Cardiac muscle cell (in vitro differentiated cells and primary cell): ENCODE results near the gene RGL3. TPM values are rescaled to one million over a fixed set of nuclear protein-coding genes. Genes with fewer than 3 reads are reported as not detected.

ENCODE experiments used
- DNase-seq, 2 donors: peaks; one replicate each; pipeline versions ENCODE4 v3.0.0 to v3.0.0-alpha.2; 2010 to 2017; ENCODE audit warnings: low read depth in 1 of 2, low spot score in 1 of 2
- H3K27ac ChIP-seq: fragments of 200-600 bp; sonication (generic); 2 replicates; pipeline ENCODE4 v1.5.1; 2016
- H3K27me3 ChIP-seq: fragments of 200-600 bp; sonication (generic); 2 replicates; pipeline ENCODE4 v1.6.0; 2016; ENCODE audit warnings: control low read depth
- H3K36me3 ChIP-seq: fragments of 200-600 bp; sonication (generic); 2 replicates; pipeline ENCODE4 v1.5.1; 2016; ENCODE audit warnings: control low read depth
- H3K4me1 ChIP-seq: fragments of 200-600 bp; sonication (generic); 2 replicates; pipeline ENCODE4 v1.8.1; 2017; ENCODE audit warnings: low read depth, mild to moderate bottlenecking, mixed run types
- H3K4me3 ChIP-seq: fragments of 200-600 bp; sonication (generic); 2 replicates; pipeline ENCODE4 v1.5.1; 2016; ENCODE audit warnings: mild to moderate bottlenecking
- H3K9me3 ChIP-seq: fragments of 200-600 bp; sonication (generic); 2 replicates; pipeline ENCODE4 v1.5.1; 2017; ENCODE audit warnings: low read depth, mild to moderate bottlenecking, control low read depth
- CTCF ChIP-seq: IDR thresholded peaks from 2 replicates; pipeline ENCODE4 v1.5.1; 2012; ENCODE audit warnings: low read depth, mild to moderate bottlenecking, low read length
- polyA plus RNA-seq: library from polyadenylated mRNA; unstranded; fragments of >200 nt; fragmentation: Nextera tagmentation; extraction: Ambion mirVana; gene quantifications from 2 replicates; pipeline ENCODE4 v1.2.1, GENCODE V29; 2016
- total RNA-seq: library from RNA; depleted of rRNA; stranded (reverse); fragments of >200 nt; gene quantifications from 2 replicates; pipeline ENCODE4 v1.2.3, GENCODE V29; 2016

The RGL3 gene
- total and polyA plus RNA-seq, 2 experiments from 2014 or later = 32.2 to 52.1 TPM

DNA sequence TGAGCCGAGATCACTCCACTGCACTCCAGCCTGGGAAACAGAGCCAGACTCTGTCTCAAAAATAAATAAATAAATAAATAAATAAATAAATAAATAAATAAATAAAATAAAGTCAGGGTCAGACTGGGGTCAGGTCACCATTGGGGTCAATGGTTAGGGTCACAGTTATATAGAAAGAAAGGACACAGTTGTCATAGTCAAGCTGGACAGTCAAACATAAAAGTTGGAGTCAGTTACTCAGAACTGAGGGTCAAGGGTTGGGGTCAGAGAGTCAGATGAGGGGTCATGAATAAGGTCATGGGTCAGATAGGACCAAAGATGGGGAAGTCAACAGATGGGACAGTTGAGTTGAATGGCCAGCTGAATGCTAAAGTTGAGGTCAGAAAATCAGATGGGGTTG lies 18.3 kb downstream of the RGL3 start:
- no peak overlapping the region for H3K27ac ChIP-seq
- H3K27me3 ChIP-seq = no peaks in the 10 kb centered on the region
- no peak for DNase-seq
- H3K9me3 ChIP-seq = no peaks in the 10 kb centered on the region
- no peak for TF ChIP-seq CTCF
- H3K4me3 ChIP-seq = no peak overlapping the region
- peaks cover 7% of the 10 kb centered on the region for H3K4me1 ChIP-seq
- no peaks in the 10 kb centered on the region for H3K36me3 ChIP-seq

DNA sequence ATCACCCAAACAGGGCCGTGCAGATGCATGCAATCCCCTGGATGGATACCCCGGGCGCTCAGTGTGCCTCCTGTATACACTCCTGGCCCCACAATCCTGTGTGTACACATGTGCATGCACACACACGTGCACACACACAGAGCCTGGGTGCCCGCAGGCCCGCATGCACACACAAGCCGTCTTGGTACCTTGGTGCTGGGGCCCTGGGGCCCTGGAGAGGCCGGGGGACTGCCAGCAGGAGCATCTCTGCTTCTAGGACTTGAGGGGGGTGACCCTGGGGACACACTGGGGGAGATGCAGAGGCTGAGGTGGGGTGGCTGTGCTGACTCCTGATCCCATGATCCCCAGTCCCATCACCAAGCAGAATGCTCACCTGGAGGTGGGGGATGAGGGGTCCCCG lies 19.4 kb downstream of the RGL3 start:
- no peaks in the 10 kb centered on the region for H3K36me3 ChIP-seq
- H3K27ac ChIP-seq = no peak overlapping the region

DNA sequence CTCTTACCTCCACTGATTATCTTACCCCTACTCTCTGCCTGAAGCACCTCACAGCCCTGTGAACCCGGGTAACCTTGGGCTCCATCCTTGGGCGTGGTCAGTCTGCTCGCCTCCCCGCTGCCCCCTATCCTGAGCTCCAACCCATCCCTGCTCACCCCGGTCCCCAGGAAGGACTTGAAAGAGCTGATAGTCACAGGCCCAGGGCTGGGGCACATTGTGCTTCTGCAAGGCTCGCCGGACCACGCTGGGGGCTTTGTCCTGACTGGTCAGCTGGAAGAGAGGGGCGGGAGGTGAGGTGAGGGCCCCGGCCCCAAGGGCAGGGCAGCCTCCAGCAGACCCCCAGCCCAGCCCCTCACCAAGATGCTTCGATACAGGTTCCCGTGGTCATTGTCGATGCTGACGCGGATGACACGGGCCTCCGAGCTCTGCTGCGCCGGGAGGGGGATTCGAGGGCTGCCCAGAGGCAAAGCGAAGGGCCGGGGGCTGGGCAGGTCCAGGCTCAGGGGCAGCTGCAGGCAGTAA lies 22.0 kb downstream of the RGL3 start:
- DNase-seq = no peak
- H3K9me3 ChIP-seq = no peaks in the 10 kb centered on the region
- no peak overlapping the region for H3K27ac ChIP-seq
- H3K36me3 ChIP-seq = no peaks in the 10 kb centered on the region
- H3K27me3 ChIP-seq = no peaks in the 10 kb centered on the region
- H3K4me3 ChIP-seq = no peak overlapping the region
- no peak for TF ChIP-seq CTCF
- H3K4me1 ChIP-seq = no peaks in the 10 kb centered on the region

More for the DNA sequence above, 19.4 kb downstream of the RGL3 start:
- H3K4me1 ChIP-seq = peaks cover under 1% of the 10 kb centered on the region
- no peaks in the 10 kb centered on the region for H3K9me3 ChIP-seq
- DNase-seq = no peak
- no peak overlapping the region for H3K4me3 ChIP-seq
- no peaks in the 10 kb centered on the region for H3K27me3 ChIP-seq
- no peak for TF ChIP-seq CTCF

- H3K27ac ChIP-seq = no peak overlapping the region
- H3K36me3 ChIP-seq = no peaks in the 10 kb centered on the region
- no peak overlapping the region for H3K4me3 ChIP-seq
- H3K4me1 ChIP-seq = no peaks in the 10 kb centered on the region
- no peaks in the 10 kb centered on the region for H3K27me3 ChIP-seq
- H3K9me3 ChIP-seq = no peaks in the 10 kb centered on the region
- DNase-seq = no peak
- TF ChIP-seq CTCF = no peak
These were observed 28.0 kb downstream of the RGL3 start for GRCh38 chr19:11390933-11391680.

- no peak for TF ChIP-seq CTCF
- DNase-seq = no peak
These were observed 28.8 kb downstream of the RGL3 start for GRCh38 chr19:11390359-11390758.

More at GRCh38 chr19:11390359-11390758, 28.8 kb downstream of the RGL3 start:
- Histone ChIP-seq H3K27ac (no peak overlapping the region), H3K4me1 (no peaks in the 10 kb centered on the region), H3K36me3 (no peaks in the 10 kb centered on the region), H3K4me3 (no peak overlapping the region), H3K9me3 (no peaks in the 10 kb centered on the region), H3K27me3 (no peaks in the 10 kb centered on the region)
